Measurements from ENCODE around the gene BAZ2B. TPM values are rescaled to one million over a fixed set of nuclear protein-coding genes. Genes with fewer than 3 reads are reported as not detected.

Gene BAZ2B
- total and polyA plus RNA-seq, 9 of the 15 experiments (the other 6 are each of a cell fraction or from before 2014, with no cell fraction given): 7.5 to 38.6 (median 19.8) TPM

GRCh38 chr2:159285929-159286708 lies 330.2 kb downstream of the BAZ2B start, which contains the start of gene WDSUB1 (continued):
- TF ChIP-seq MNT (conservative IDR thresholded peaks at IDR 0.05): peak; percentile 65 to 74; a peak in 3 of 4 replicates
- TF ChIP-seq BACH1 (tag; IDR thresholded peaks at IDR 0.05): no peak
- no peak for TF ChIP-seq MTA2 (IDR thresholded peaks at IDR 0.05; ENCODE audit: low read depth)
- no peak for TF ChIP-seq TAF15 (IDR thresholded peaks at IDR 0.05; ENCODE audit: low read depth, low read length)
- no peak for TF ChIP-seq CTCF (IDR thresholded peaks at IDR 0.05 in 2 of 3, conservative IDR thresholded peaks at IDR 0.05 in 1 of 3; ENCODE audit: insufficient read depth in 2 of 3, low read depth in 1 of 3, low read length in 3 of 3)
- no peak for TF ChIP-seq ZNF717 (CRISPR knock-in tag; IDR thresholded peaks at IDR 0.05)
- no peak for TF ChIP-seq NRF1 (conservative IDR thresholded peaks at IDR 0.05 in 1 of 2, IDR thresholded peaks at IDR 0.05 in 1 of 2)
- TF ChIP-seq CREBBP (IDR thresholded peaks at IDR 0.05; ENCODE audit: low read depth, low read length): no peak
- TF ChIP-seq JUNB (CRISPR knock-in tag; conservative IDR thresholded peaks at IDR 0.05): no peak
- no peak for TF ChIP-seq CREB1 (IDR thresholded peaks at IDR 0.05)
- peak; percentile 41; the same call in 1 of the 2 replicates for TF ChIP-seq CREB1 (CRISPR knock-in tag; IDR thresholded peaks at IDR 0.05)
- no peak for TF ChIP-seq IFI16 (CRISPR knock-in tag; IDR thresholded peaks at IDR 0.05)
- TF ChIP-seq, protein P1, sequence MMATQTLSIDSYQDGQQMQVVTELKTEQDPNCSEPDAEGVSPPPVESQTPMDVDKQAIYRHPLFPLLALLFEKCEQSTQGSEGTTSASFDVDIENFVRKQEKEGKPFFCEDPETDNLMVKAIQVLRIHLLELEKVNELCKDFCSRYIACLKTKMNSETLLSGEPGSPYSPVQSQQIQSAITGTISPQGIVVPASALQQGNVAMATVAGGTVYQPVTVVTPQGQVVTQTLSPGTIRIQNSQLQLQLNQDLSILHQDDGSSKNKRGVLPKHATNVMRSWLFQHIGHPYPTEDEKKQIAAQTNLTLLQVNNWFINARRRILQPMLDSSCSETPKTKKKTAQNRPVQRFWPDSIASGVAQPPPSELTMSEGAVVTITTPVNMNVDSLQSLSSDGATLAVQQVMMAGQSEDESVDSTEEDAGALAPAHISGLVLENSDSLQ (IDR thresholded peaks at IDR 0.05): peak; percentile 41
- TF ChIP-seq, protein P2, sequence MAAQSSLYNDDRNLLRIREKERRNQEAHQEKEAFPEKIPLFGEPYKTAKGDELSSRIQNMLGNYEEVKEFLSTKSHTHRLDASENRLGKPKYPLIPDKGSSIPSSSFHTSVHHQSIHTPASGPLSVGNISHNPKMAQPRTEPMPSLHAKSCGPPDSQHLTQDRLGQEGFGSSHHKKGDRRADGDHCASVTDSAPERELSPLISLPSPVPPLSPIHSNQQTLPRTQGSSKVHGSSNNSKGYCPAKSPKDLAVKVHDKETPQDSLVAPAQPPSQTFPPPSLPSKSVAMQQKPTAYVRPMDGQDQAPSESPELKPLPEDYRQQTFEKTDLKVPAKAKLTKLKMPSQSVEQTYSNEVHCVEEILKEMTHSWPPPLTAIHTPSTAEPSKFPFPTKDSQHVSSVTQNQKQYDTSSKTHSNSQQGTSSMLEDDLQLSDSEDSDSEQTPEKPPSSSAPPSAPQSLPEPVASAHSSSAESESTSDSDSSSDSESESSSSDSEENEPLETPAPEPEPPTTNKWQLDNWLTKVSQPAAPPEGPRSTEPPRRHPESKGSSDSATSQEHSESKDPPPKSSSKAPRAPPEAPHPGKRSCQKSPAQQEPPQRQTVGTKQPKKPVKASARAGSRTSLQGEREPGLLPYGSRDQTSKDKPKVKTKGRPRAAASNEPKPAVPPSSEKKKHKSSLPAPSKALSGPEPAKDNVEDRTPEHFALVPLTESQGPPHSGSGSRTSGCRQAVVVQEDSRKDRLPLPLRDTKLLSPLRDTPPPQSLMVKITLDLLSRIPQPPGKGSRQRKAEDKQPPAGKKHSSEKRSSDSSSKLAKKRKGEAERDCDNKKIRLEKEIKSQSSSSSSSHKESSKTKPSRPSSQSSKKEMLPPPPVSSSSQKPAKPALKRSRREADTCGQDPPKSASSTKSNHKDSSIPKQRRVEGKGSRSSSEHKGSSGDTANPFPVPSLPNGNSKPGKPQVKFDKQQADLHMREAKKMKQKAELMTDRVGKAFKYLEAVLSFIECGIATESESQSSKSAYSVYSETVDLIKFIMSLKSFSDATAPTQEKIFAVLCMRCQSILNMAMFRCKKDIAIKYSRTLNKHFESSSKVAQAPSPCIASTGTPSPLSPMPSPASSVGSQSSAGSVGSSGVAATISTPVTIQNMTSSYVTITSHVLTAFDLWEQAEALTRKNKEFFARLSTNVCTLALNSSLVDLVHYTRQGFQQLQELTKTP (IDR thresholded peaks at IDR 0.05; ENCODE audit: low read depth in 1 of 2, partially characterized antibody in 2 of 2): no peak
- peak; percentile 51 for TF ChIP-seq MEIS2 (IDR thresholded peaks at IDR 0.05; ENCODE audit: partially characterized antibody)
- TF ChIP-seq FOXK1 (CRISPR knock-in tag; IDR thresholded peaks at IDR 0.05; ENCODE audit: borderline replicate concordance): no peak
- TF ChIP-seq ZNF764 (CRISPR knock-in tag; IDR thresholded peaks at IDR 0.05; ENCODE audit: low read depth): no peak
- TF ChIP-seq, protein P3, sequence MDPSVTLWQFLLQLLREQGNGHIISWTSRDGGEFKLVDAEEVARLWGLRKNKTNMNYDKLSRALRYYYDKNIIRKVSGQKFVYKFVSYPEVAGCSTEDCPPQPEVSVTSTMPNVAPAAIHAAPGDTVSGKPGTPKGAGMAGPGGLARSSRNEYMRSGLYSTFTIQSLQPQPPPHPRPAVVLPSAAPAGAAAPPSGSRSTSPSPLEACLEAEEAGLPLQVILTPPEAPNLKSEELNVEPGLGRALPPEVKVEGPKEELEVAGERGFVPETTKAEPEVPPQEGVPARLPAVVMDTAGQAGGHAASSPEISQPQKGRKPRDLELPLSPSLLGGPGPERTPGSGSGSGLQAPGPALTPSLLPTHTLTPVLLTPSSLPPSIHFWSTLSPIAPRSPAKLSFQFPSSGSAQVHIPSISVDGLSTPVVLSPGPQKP (CRISPR knock-in tag; IDR thresholded peaks at IDR 0.05): no peak

Measured in K562 (cell line).